Activated T-cell treated with anti-CD3 and anti-CD28 coated beads, Interleukin-2, amount 50 U/mL, for 72 hours (primary cell): ENCODE data around the gene SLC41A3. TPM values are rescaled to one million over a fixed set of nuclear protein-coding genes. Genes with fewer than 3 reads are reported as not detected.
"Not testable (repeated sequence)": the region's sequence is repeated elsewhere in the genome, so short reads cannot be mapped to it uniquely, and the experiment has no call there.

Experiments used
- ATAC-seq, 2 donors: fragments of 150-1000 bp; cut with Tn5 transposase; replicated peaks in 1 of 2; 2 replicates each; pipeline ENCODE4 v1.10.0; 2021; ENCODE audit warnings: moderate library complexity in 2 of 2, mild to moderate bottlenecking in 1 of 2
- DNase-seq, 2 donors: peaks; one replicate each; pipeline ENCODE4 v3.0.0; 2021 to 2022; ENCODE audit warnings: mixed read lengths in 1 of 2
- H3K27ac Mint-ChIP-seq: one replicate; pipeline ENCODE4 v1.8.0; 2022; ENCODE audit warnings: mild to moderate bottlenecking, moderate library complexity, mixed read lengths
- H3K27me3 Mint-ChIP-seq: one replicate; pipeline ENCODE4 v1.8.0; 2022; ENCODE audit warnings: low read depth, mixed read lengths
- H3K36me3 Mint-ChIP-seq, 2 donors: one replicate each; pipeline ENCODE4 v1.8.0; 2022; ENCODE audit warnings: mixed read lengths in 2 of 2, mild to moderate bottlenecking in 1 of 2; ENCODE audit not compliant: insufficient read depth in 2 of 2
- H3K4me1 Mint-ChIP-seq: one replicate; pipeline ENCODE4 v1.8.0; 2022; ENCODE audit warnings: low read depth, mixed read lengths
- H3K4me3 Mint-ChIP-seq, 2 donors: one replicate each; pipeline ENCODE4 v1.8.0; 2022; ENCODE audit warnings: mild to moderate bottlenecking in 2 of 2, mixed read lengths in 2 of 2, moderate library complexity in 2 of 2
- H3K9me3 Mint-ChIP-seq, 2 donors: one replicate each; pipeline ENCODE4 v1.8.0; 2022; ENCODE audit warnings: mixed read lengths in 2 of 2
- total RNA-seq, 2 donors: library from RNA; stranded (reverse); gene quantifications; one replicate each; pipeline ENCODE4 v1.2.3, GENCODE V29; 2022

The SLC41A3 gene
- total RNA-seq, 2 donors from 2014 or later, result 32.3 to 34.5 TPM

DNA sequence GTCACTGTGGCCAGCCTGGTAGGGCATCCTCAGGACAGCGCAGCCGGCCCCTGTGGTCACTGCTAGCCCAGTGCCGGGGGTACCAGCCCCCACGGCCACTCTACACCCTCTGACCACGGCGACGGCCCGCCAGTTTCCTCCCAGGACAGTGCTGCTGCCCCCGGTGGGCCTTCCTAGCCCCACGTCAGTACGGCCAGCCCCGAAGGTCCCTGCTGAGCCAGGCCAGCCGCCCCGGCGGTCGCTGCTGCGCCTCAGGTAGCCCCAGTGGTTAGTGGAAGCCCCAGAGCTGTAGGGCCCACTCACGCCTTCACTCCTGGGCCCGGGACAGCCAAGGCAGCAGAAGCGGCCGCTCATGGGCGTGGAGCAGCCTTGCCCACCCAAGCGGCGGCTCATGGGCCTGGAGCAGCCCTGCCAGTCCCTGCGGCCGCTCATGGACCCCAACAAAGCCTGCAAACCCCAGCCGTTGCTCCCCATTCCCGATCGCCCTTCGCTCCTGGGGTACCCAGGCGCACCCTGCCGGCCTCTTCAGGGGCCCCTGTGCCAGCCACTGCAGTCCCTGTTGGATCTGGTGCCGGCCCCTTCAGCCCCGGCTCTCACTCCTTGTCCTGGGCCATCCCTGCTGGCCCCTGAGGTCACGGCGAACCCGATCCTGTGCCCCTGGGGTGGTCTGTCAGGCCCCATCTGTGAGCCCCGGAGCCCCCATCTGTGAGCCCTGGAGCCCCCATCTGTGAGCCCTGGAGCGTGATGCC is 124.4 kb downstream of the SLC41A3 start:
- H3K27me3 Mint-ChIP-seq, result peaks cover 7% of the 10 kb centered on the region
- H3K4me3 Mint-ChIP-seq, result no peak overlapping the region
- H3K9me3 Mint-ChIP-seq, result no peaks in the 10 kb centered on the region
- DNase-seq (no peak), ATAC-seq (no peak)
- no peaks in the 10 kb centered on the region for H3K4me1 Mint-ChIP-seq
- H3K27ac Mint-ChIP-seq, result no peak overlapping the region
- H3K36me3 Mint-ChIP-seq, result peaks cover 0 to 2% of the 10 kb centered on the region in 2 donors

DNA sequence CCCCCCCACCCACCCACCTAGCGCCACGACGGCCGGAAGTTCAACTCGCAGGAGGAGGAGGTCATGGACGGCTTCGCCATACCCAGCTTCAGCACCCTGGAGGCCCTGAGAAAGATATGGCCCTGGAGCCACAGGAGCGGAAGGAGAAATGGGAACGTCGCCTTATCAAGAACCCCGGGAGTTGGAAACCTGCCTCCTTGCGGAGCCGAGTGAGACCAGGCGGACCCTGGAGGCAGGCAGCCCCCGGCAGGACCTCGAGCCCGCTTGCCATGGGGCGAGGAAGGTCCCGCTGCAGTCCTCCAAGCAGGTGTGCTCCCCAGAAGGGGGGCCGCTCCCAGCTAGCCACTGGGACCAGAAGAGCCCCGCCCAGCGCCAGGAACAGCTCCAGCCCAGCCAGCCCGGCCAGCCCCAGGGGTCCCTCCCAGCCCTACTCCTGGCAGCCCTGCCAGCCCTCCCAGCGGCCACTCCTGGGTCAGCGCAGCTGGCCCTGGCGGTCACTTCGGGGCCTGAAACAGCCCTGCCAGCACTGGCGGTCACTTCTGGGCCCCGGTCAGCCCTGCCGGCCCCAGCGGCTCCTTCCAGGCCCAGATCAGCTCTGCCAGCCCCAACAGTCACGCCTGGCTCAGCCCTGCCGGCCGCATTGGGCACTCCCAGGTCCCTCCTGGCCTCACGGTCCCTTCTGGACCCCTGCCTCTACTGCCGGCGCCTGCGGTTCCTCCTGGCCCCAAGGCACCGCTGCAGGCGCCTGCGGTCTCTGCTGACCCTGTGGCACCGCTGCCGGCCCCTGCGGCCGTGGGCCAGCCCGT is 125.2 kb downstream of the SLC41A3 start:
- no peak for DNase-seq

DNA sequence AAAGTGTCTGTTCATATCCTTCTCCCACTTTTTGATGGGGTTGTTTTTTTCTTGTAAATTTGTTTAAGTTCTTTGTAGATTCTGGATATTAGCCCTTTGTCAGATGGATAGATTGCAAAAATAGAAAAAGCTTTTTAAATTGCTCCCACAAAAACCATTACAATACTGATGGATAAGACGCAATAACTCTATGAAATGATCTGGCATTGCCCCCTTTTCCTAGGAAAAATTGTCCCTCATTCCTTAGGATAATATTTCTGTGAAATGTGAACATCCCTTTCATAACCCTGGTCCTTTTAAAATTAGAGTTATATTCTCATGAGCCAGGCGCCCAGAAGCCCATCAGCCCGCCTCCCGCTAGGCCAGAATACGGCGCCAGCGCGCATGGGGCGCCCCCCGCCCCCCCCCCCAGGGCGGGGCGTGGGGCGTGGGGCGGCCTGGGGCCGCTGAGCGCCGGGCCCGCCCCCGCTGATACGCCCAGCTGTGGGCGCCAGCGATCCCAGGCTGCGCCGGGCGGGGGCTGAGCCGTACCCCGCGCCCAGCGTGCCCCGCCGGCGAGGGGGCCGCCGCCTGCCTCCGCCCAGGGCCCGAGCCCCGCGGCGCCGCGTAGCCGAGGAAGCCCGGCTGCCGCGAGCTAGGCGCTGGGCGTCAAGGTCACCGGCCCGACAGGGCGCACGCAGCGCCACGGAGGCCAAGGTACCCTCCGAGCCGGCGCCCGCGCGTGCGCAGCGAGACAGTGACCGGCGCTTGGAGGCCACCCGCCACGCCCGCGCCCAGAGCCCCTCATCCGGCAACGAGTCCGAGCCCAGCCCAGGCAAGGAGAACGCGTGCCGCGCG is 126.0 kb downstream of the SLC41A3 start:
- ATAC-seq (peak in 1 of 2 donors; percentile 58), DNase-seq (no peak)
- Mint-ChIP-seq H3K27ac (no peak overlapping the region), H3K9me3 (no peaks in the 10 kb centered on the region), H3K4me3 (no peak overlapping the region), H3K36me3 (peaks cover 0 to 2% of the 10 kb centered on the region in 2 donors), H3K4me1 (no peaks in the 10 kb centered on the region), H3K27me3 (peaks cover 7% of the 10 kb centered on the region)

More for the DNA sequence above, 125.2 kb downstream of the SLC41A3 start:
- H3K36me3 Mint-ChIP-seq, result peaks cover 0 to 2% of the 10 kb centered on the region in 2 donors
- H3K4me1 Mint-ChIP-seq, result no peaks in the 10 kb centered on the region
- no peak overlapping the region for H3K4me3 Mint-ChIP-seq
- ATAC-seq, result no peak
- H3K27ac Mint-ChIP-seq, result no peak overlapping the region
- H3K27me3 Mint-ChIP-seq, result peaks cover 7% of the 10 kb centered on the region
- no peaks in the 10 kb centered on the region for H3K9me3 Mint-ChIP-seq

DNA sequence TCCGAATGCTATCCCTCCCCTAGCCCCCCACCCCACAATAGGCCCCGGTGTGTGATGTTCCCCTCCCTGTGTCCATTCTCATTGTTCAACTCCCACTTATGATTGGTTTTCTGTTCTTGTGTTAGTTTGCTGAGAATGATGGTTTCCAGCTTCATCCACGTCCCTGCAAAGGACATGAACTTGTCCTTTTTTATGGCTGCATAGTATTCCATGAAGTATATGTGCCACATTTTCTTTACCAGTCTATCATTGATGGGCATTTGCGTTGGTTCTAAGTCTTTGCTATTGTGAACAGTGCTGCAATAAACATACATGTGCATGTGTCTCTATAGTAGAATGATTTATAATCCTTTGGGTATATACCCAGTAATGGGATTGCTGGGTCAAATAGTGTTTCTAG is 126.9 kb downstream of the SLC41A3 start:
- H3K27ac Mint-ChIP-seq, H3K4me1 Mint-ChIP-seq, H3K9me3 Mint-ChIP-seq, ATAC-seq, H3K36me3 Mint-ChIP-seq, DNase-seq, H3K4me3 Mint-ChIP-seq: not testable (repeated sequence)
- peaks cover 13% of the 10 kb centered on the region for H3K27me3 Mint-ChIP-seq

Other genes with a start within 250 kb of the SLC41A3 start
- gene ROPN1B, start 114.9 kb downstream of the SLC41A3 start, total RNA-seq, result not detected
- gene ALDH1L1, start 96.5 kb upstream of the SLC41A3 start, total RNA-seq, result under 1 TPM; 0.21 to 0.48 TPM